HepG2 (cell line): ENCODE results near the gene SAP25. TPM values are rescaled to one million over a fixed set of nuclear protein-coding genes. Genes with fewer than 3 reads are reported as not detected.

Experiments
- ERF ChIP-seq: IDR thresholded peaks from 2 replicates; pipeline ENCODE4 v1.6.1; 2018; ENCODE audit warnings: missing biosample characterization, missing genetic modification reagents
- GPBP1L1 ChIP-seq: sonication (generic); formaldehyde crosslinking; IDR thresholded peaks from 2 replicates; pipeline ENCODE4 v1.5.0; 2020; ENCODE audit warnings: mild to moderate bottlenecking, missing genetic modification reagents
- HHEX ChIP-seq: IDR thresholded peaks from 2 replicates; pipeline ENCODE4 v1.6.1; 2016; ENCODE audit warnings: control low read depth
- HNF1A ChIP-seq, 2 experiments: sonication (generic) in 1 of 2; formaldehyde crosslinking in 1 of 2; IDR thresholded peaks; 2 replicates each; pipeline versions ENCODE4 v1.4.0 to v1.6.1; 2016 to 2020; ENCODE audit warnings: borderline replicate concordance in 1 of 2, low read depth in 1 of 2, mild to moderate bottlenecking in 1 of 2, missing genetic modification reagents in 1 of 2
- HNRNPH1 ChIP-seq: fragments of 200-400 bp; formaldehyde crosslinking; optimal IDR thresholded peaks from 2 replicates; pipeline ENCODE3; 2017; ENCODE audit warnings: mild to moderate bottlenecking, low read depth, low read length
- KAT7 ChIP-seq: IDR thresholded peaks from 2 replicates; pipeline ENCODE4 v1.6.1; 2018; ENCODE audit warnings: borderline replicate concordance, missing compliant biosample characterization
- SALL1 ChIP-seq: sonication (generic); formaldehyde crosslinking; IDR thresholded peaks from 2 replicates; pipeline ENCODE4 v1.8.0; 2022; ENCODE audit warnings: mild to moderate bottlenecking, missing genetic modification reagents
- WIZ ChIP-seq: sonication (generic); formaldehyde crosslinking; IDR thresholded peaks from 2 replicates; pipeline ENCODE4 v1.5.1; 2020; ENCODE audit warnings: mild to moderate bottlenecking, missing genetic modification reagents
- ZBTB40 ChIP-seq, 2 experiments: fragments of 450-650 bp in 1 of 2; sonication (generic) in 1 of 2; formaldehyde crosslinking in 1 of 2; IDR thresholded peaks; 2 replicates each; pipeline versions ENCODE4 v1.6.1 to v1.8.0; 2016 to 2022; ENCODE audit warnings: antibody characterized with exemption in 1 of 2, mild to moderate bottlenecking in 1 of 2, missing genetic modification reagents in 1 of 2
- ZNF24 ChIP-seq: fragments of 450-650 bp; IDR thresholded peaks from 2 replicates; pipeline ENCODE4 v1.6.1; 2017; ENCODE audit warnings: antibody characterized with exemption, mild to moderate bottlenecking
- ZXDC ChIP-seq: sonication (generic); formaldehyde crosslinking; IDR thresholded peaks from 2 replicates; pipeline ENCODE4 v1.5.0; 2020; ENCODE audit warnings: mild to moderate bottlenecking, missing genetic modification reagents
- polyA plus RNA-seq, 8 experiments: library from polyadenylated mRNA; depleted of rRNA in 3 of 8; stranded (reverse) in 7 of 8; unstranded in 1 of 8; fragments of >200 nt; fragmentation: Illumina TruSeq in 4 of 8; extraction: Trizol in 4 of 8; gene quantifications; 2 replicates each; pipeline versions ENCODE4 v1.2.1 to v1.2.3, GENCODE V29; 2011 to 2016; ENCODE audit warnings: low read depth in 4 of 8, missing spikeins in 1 of 8, mixed read lengths in 1 of 8; ENCODE audit not compliant: insufficient read depth in 1 of 8
- total RNA-seq, 5 experiments: library from RNA; depleted of rRNA; stranded (reverse); fragments of >200 nt; fragmentation: Illumina TruSeq; extraction: Trizol; gene quantifications; 2 replicates each; pipeline ENCODE4 v1.2.3, GENCODE V29; 2016; ENCODE audit warnings: low read depth in 1 of 5

The SAP25 gene
- total and polyA plus RNA-seq, 2 of the 13 experiments (the other 11 are each of a cell fraction or from before 2014, with no cell fraction given) = 0.15 to 0.20 TPM

- TF ChIP-seq ZBTB40 (IDR thresholded peaks at IDR 0.05) (no peak), ZBTB40 (CRISPR knock-in tag; IDR thresholded peaks at IDR 0.05) (0 out of 2 replicates have a peak, but pooled peaks have one; percentile 5), KAT7 (no peak), HNF1A (IDR thresholded peaks at IDR 0.05; ENCODE audit: low read depth) (no peak), HNF1A (CRISPR knock-in tag; IDR thresholded peaks at IDR 0.05; ENCODE audit: borderline replicate concordance) (no peak), ZNF24 (no peak), ERF (CRISPR knock-in tag) (no peak), HNRNPH1 (peak; percentile 50), GPBP1L1 (CRISPR knock-in tag) (no peak), WIZ (no peak), SALL1 (no peak), HHEX (CRISPR knock-in tag) (no peak), ZXDC (CRISPR knock-in tag) (no peak)
Observed at GRCh38 chr7:100539436-100540006, 34.2 kb downstream of the SAP25 start (continued).
